ENCODE data around the gene GTF3C6. TPM values are rescaled to one million over a fixed set of nuclear protein-coding genes. Genes with fewer than 3 reads are reported as not detected.

GTF3C6 gene
- total RNA-seq, 1 experiment from 2014 or later: 32.0 TPM

GRCh38 chr6:110981202-110981600 lies 22.7 kb downstream of the GTF3C6 start:
- ChIA-PET POLR2A (interaction anchor here (0.9 to 1.7 kb wide), 3 partner anchors 10 to 255 kb away, joined by 3 to 7 read pairs (median 6); partner anchors contain the start of gene AMD1), RAD21 (ENCODE audit: low non-redundant PET in 1 of 2, low total read pairs in 2 of 2, uncharacterized antibody in 2 of 2, unreplicated experiment in 2 of 2) (no interaction called here), CTCF (interaction anchor here (1.3 kb wide), 1 partner anchor 30 kb away, joined by 4 read pairs; no protein-coding TSS in a partner anchor)
- Histone ChIP-seq H3K4me1 (ENCODE audit: control insufficient read depth in 1 of 2, insufficient read depth in 2 of 2, low read length in 2 of 2) (peaks cover 8 to 22% of the 10 kb centered on the region in 2 experiments; a peak in 3 of 4 replicates), H2AFZ (ENCODE audit: low read depth, low read length, poor library complexity, severe bottlenecking) (no peak overlapping the region), H3K79me2 (ENCODE audit: insufficient read depth, low read length) (peaks cover 48% of the 10 kb centered on the region), H3K4me3 (replicated peaks in 1 of 2; ENCODE audit: low read depth in 1 of 2, low read length in 2 of 2) (peak overlapping the region; percentile 88 to 89), H3K9ac (ENCODE audit: low read length) (peak overlapping the region; percentile 84), H3K27ac (ENCODE audit: low read depth, low read length) (peak overlapping the region; percentile 78), H3K9me2 (ENCODE audit: insufficient read depth) (no peaks in the 10 kb centered on the region), H4K20me1 (ENCODE audit: insufficient read depth) (0 out of 2 replicates have a peak, but pooled peaks cover 4% of the 10 kb centered on the region), H3K36me3 (ENCODE audit: control insufficient read depth in 1 of 2, insufficient read depth in 2 of 2, low read length in 2 of 2) (peaks cover 8 to 13% of the 10 kb centered on the region in 2 experiments; a peak in 3 of 4 replicates), H3K4me2 (ENCODE audit: low read length) (peak overlapping the region; percentile 90), H3K27me3 (ENCODE audit: insufficient read depth, low read length) (no peaks in the 10 kb centered on the region), H3K9me3 (ENCODE audit: control insufficient read depth in 1 of 2, insufficient read depth in 1 of 2, low read depth in 1 of 2, low read length in 2 of 2) (no peaks in the 10 kb centered on the region)
- no peak for DNase-seq (ENCODE audit: low read depth, low spot score)
- intact Hi-C loops (cut with micrococcal nuclease): no loop called here
- TF ChIP-seq POLR2AphosphoS5 (IDR thresholded peaks at IDR 0.05; ENCODE audit: low read depth, low read length) (no peak), ZNF274 (IDR thresholded peaks at IDR 0.05; ENCODE audit: low read depth, low read length) (no peak), REST (IDR thresholded peaks at IDR 0.05; ENCODE audit: low read depth) (no peak)
- BruUV-seq (replicated peaks): TSS peak; percentile 72
- ATAC-seq: 0 out of 2 replicates have a peak, but pooled peaks have one; percentile 1
